GM12878 (cell line): ENCODE measurements around the gene BCAS4. TPM values are rescaled to one million over a fixed set of nuclear protein-coding genes. Genes with fewer than 3 reads are reported as not detected.

ENCODE experiments used
- BACH1 ChIP-seq: fragments of 450-650 bp; IDR thresholded peaks from 2 replicates; pipeline ENCODE4 v1.6.1; 2017; ENCODE audit warnings: mild to moderate bottlenecking, borderline replicate concordance
- BCL11A ChIP-seq: IDR thresholded peaks from 2 replicates; pipeline ENCODE4 v1.6.1; 2011; ENCODE audit warnings: low read depth, low read length
- BMI1 ChIP-seq: fragments of 450-650 bp; IDR thresholded peaks from 2 replicates; pipeline ENCODE4 v1.6.1; 2016; ENCODE audit warnings: mild to moderate bottlenecking, moderate library complexity, borderline replicate concordance
- CBFB ChIP-seq: IDR thresholded peaks from 2 replicates; pipeline ENCODE4 v1.6.1; 2016; ENCODE audit warnings: antibody characterized with exemption, low read depth
- CEBPB ChIP-seq, 2 experiments: fragments of 150-350 bp in 1 of 2; IDR thresholded peaks; 2 replicates each; pipeline ENCODE4 v1.6.1; 2012 to 2014; ENCODE audit warnings: low read depth in 2 of 2, low read length in 2 of 2, borderline replicate concordance in 1 of 2, inconsistent platforms in 1 of 2
- GABPA ChIP-seq: IDR thresholded peaks from 2 replicates; pipeline ENCODE4 v1.6.1; 2014; ENCODE audit warnings: antibody characterized with exemption, low read depth, mild to moderate bottlenecking, inconsistent platforms
- HSF1 ChIP-seq: fragments of 150-350 bp; IDR thresholded peaks from 2 replicates; pipeline ENCODE4 v1.6.1; 2014; ENCODE audit warnings: mild to moderate bottlenecking, low read depth, low read length
- MYC ChIP-seq: IDR thresholded peaks from 2 replicates; pipeline ENCODE4 v1.6.1; 2011; ENCODE audit warnings: mild to moderate bottlenecking, low read length, moderate library complexity, inconsistent platforms; ENCODE audit not compliant: insufficient read depth, insufficient replicate concordance, insufficient read length, severe bottlenecking
- NFYA ChIP-seq: IDR thresholded peaks from 2 replicates; pipeline ENCODE4 v1.6.1; 2011; ENCODE audit warnings: low read depth, mild to moderate bottlenecking, low read length, improper control_type of control experiment, borderline replicate concordance
- POLR2AphosphoS5 ChIP-seq: IDR thresholded peaks from 2 replicates; pipeline ENCODE4 v1.6.1; 2011; ENCODE audit warnings: mild to moderate bottlenecking, low read length, inconsistent platforms
- RAD21 ChIP-seq: IDR thresholded peaks from 2 replicates; pipeline ENCODE4 v1.6.1; 2011; ENCODE audit warnings: mild to moderate bottlenecking, low read depth, low read length, moderate library complexity; ENCODE audit not compliant: insufficient read depth
- RELA ChIP-seq: fragments of 450-650 bp; IDR thresholded peaks from 2 replicates; pipeline ENCODE4 v1.8.0; 2014; ENCODE audit warnings: borderline replicate concordance; ENCODE audit not compliant: partially characterized antibody
- REST ChIP-seq: IDR thresholded peaks from 2 replicates; pipeline ENCODE4 v1.6.1; 2012; ENCODE audit warnings: mild to moderate bottlenecking, low read depth, low read length
- SRF ChIP-seq, 2 experiments: IDR thresholded peaks; 2 replicates each; pipeline ENCODE4 v1.6.1; 2011; ENCODE audit warnings: low read depth in 2 of 2, low read length in 2 of 2, mild to moderate bottlenecking in 1 of 2, moderate library complexity in 1 of 2
- TCF7 ChIP-seq: IDR thresholded peaks from 2 replicates; pipeline ENCODE4 v1.6.1; 2014; ENCODE audit warnings: antibody characterized with exemption, borderline replicate concordance
- ZBTB33 ChIP-seq: fragments of 450-650 bp; IDR thresholded peaks from 2 replicates; pipeline ENCODE4 v1.6.1; 2017; ENCODE audit warnings: mild to moderate bottlenecking
- ZBTB40 ChIP-seq: fragments of 450-650 bp; IDR thresholded peaks from 2 replicates; pipeline ENCODE4 v1.6.1; 2016; ENCODE audit warnings: mild to moderate bottlenecking, moderate library complexity, borderline replicate concordance
- ZSCAN29 ChIP-seq: fragments of 450-650 bp; IDR thresholded peaks from 2 replicates; pipeline ENCODE4 v1.6.1; 2017; ENCODE audit warnings: mild to moderate bottlenecking, moderate library complexity
- polyA plus RNA-seq, 11 experiments: library from polyadenylated mRNA; depleted of rRNA in 4 of 11; unstranded in 6 of 11; stranded (reverse) in 5 of 11; fragments of >200 nt; fragmentation: Nextera tagmentation in 4 of 11; fragmentation: Illumina TruSeq in 1 of 11; extraction: Ambion mirVana in 4 of 11; extraction: Trizol in 1 of 11; gene quantifications; 1 replicate in 1 of 11; 2 replicates in 10 of 11; pipeline versions ENCODE4 v1.2.1 to v1.2.3, GENCODE V29; 2011 to 2016; ENCODE audit warnings: inconsistent platforms in 2 of 11, missing spikeins in 2 of 11, low read depth in 1 of 11
- total RNA-seq, 4 experiments: library from RNA; depleted of rRNA in 3 of 4; stranded (reverse); fragments of >200 nt in 3 of 4; fragmentation: Illumina TruSeq in 1 of 4; extraction: Trizol in 1 of 4; gene quantifications; 2 replicates each; pipeline versions ENCODE4 v1.2.1 to v1.2.3, GENCODE V29; 2013 to 2021

Gene BCAS4
- total and polyA plus RNA-seq, 10 of the 15 experiments (the other 5 are each of a cell fraction or from before 2014, with no cell fraction given): 14.8 to 214 (median 65.3) TPM

GRCh38 chr20:50815162-50815989 lies 20.5 kb downstream of the BCAS4 start (continued):
- TF ChIP-seq REST (no peak), SRF (IDR thresholded peaks at IDR 0.05; ENCODE audit: low read depth in 2 of 2, low read length in 2 of 2) (no peak), CBFB (no peak; the same call in 1 of the 2 replicates), HSF1 (no peak), CEBPB (IDR thresholded peaks at IDR 0.05; ENCODE audit: borderline replicate concordance in 1 of 2, low read depth in 2 of 2, low read length in 2 of 2) (no peak), RAD21 (no peak), BMI1 (no peak; the same call in 1 of the 2 replicates), ZBTB33 (no peak), TCF7 (no peak), ZBTB40 (no peak), MYC (no peak), RELA (no peak), BACH1 (no peak), BCL11A (no peak), GABPA (no peak), NFYA (no peak), ZSCAN29 (no peak), POLR2AphosphoS5 (no peak)
